HG02798 (cell line): Measurements from ENCODE around the gene IRF2BP1.

Source experiments
- ATAC-seq: cut with Tn5 transposase; IDR thresholded peaks from one replicate; pipeline ENCODE4 v1.9.1; 2021; ENCODE audit warnings: mild to moderate bottlenecking; ENCODE audit not compliant: unreplicated experiment, poor library complexity

The IRF2BP1 gene

GRCh38 chr19:45885556-45886426 lies at the start of gene IRF2BP1:
Gene IRF2BP1, minus strand, starts transcription at chr19:45886141. Its CDS starts 367 bp downstream, at chr19:45885774.
- ATAC-seq, result peak; percentile 62

GRCh38 chr19:45935267-45935666 lies 49.3 kb upstream of the IRF2BP1 start:
- no peak for ATAC-seq

GRCh38 chr19:45934551-45935230 lies 48.8 kb upstream of the IRF2BP1 start:
- ATAC-seq, result no peak

GRCh38 chr19:45933759-45934158 lies 47.8 kb upstream of the IRF2BP1 start:
- ATAC-seq, result no peak

- no peak for ATAC-seq
Measured at GRCh38 chr19:45931055-45931454, 45.1 kb upstream of the IRF2BP1 start.

GRCh38 chr19:45929247-45929646 lies 43.3 kb upstream of the IRF2BP1 start:
- ATAC-seq, result no peak

- peak; percentile 72 for ATAC-seq
Measured at GRCh38 chr19:45927565-45928261, 41.8 kb upstream of the IRF2BP1 start.

GRCh38 chr19:45924891-45925447 lies 39.0 kb upstream of the IRF2BP1 start:
- ATAC-seq, result no peak

GRCh38 chr19:45922281-45922680 lies 36.3 kb upstream of the IRF2BP1 start:
- no peak for ATAC-seq

- no peak for ATAC-seq
Measured at GRCh38 chr19:45920458-45920857, 34.5 kb upstream of the IRF2BP1 start.

- ATAC-seq, result no peak
Measured at GRCh38 chr19:45919678-45920077, 33.7 kb upstream of the IRF2BP1 start.

- no peak for ATAC-seq
Measured at GRCh38 chr19:45918721-45919120, 32.8 kb upstream of the IRF2BP1 start.

GRCh38 chr19:45917421-45918091 lies 31.6 kb upstream of the IRF2BP1 start:
- ATAC-seq, result no peak

GRCh38 chr19:45913874-45914830 lies 28.2 kb upstream of the IRF2BP1 start, which contains the start of gene NANOS2:
Gene NANOS2, minus strand, starts transcription at chr19:45914778. Its CDS starts 85 bp downstream, at chr19:45914693.
- ATAC-seq, result no peak

- ATAC-seq, result no peak
Measured at GRCh38 chr19:45911291-45911690, 25.4 kb upstream of the IRF2BP1 start.

GRCh38 chr19:45908956-45909355 lies 23.0 kb upstream of the IRF2BP1 start:
- no peak for ATAC-seq

GRCh38 chr19:45906221-45906620 lies 20.3 kb upstream of the IRF2BP1 start:
- no peak for ATAC-seq

- ATAC-seq, result no peak
Measured at GRCh38 chr19:45905011-45905410, 19.1 kb upstream of the IRF2BP1 start.
